SU-DHL-6 (cell line): ENCODE results near the gene RBBP5.

Experiments used
- EZH2phosphoT487 ChIP-seq: fragments of 200-600 bp; sonication (generic), shearing (Covaris generic); conservative IDR thresholded peaks from 2 replicates; pipeline ENCODE4 v1.6.1; 2018; ENCODE audit warnings: mild to moderate bottlenecking, antibody characterized with exemption, low read length, moderate library complexity, mixed read lengths
- TF ChIP-seq, protein P1 (sequence below): fragments of 200-600 bp; sonication (generic); IDR thresholded peaks from one replicate; pipeline ENCODE4 v1.5.1; 2017; ENCODE audit warnings: antibody characterized with exemption, mild to moderate bottlenecking, low read length, moderate library complexity; ENCODE audit not compliant: insufficient read depth, poor library complexity, severe bottlenecking

GRCh38 chr1:205076245-205076761 is 45.5 kb downstream of the RBBP5 start:
- TF ChIP-seq, protein P1, sequence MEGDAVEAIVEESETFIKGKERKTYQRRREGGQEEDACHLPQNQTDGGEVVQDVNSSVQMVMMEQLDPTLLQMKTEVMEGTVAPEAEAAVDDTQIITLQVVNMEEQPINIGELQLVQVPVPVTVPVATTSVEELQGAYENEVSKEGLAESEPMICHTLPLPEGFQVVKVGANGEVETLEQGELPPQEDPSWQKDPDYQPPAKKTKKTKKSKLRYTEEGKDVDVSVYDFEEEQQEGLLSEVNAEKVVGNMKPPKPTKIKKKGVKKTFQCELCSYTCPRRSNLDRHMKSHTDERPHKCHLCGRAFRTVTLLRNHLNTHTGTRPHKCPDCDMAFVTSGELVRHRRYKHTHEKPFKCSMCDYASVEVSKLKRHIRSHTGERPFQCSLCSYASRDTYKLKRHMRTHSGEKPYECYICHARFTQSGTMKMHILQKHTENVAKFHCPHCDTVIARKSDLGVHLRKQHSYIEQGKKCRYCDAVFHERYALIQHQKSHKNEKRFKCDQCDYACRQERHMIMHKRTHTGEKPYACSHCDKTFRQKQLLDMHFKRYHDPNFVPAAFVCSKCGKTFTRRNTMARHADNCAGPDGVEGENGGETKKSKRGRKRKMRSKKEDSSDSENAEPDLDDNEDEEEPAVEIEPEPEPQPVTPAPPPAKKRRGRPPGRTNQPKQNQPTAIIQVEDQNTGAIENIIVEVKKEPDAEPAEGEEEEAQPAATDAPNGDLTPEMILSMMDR, result no peak
- no peak for TF ChIP-seq EZH2phosphoT487
